B cell (primary cell): Measurements from ENCODE around the gene ZNF22. TPM values are rescaled to one million over a fixed set of nuclear protein-coding genes. Genes with fewer than 3 reads are reported as not detected.

Experiments used
- ATAC-seq: fragments of 200-7000 bp; cut with Tn5 transposase; one replicate; pipeline ENCODE4 v1.10.0; 2021; ENCODE audit warnings: low read depth, mild to moderate bottlenecking, moderate number of reproducible peaks, moderate library complexity
- CTCF ChIA-PET: fragments of 350-600 bp; sonication (Branson Sonifier 250); formaldehyde crosslinking; loops from one replicate; lab custom pipeline; 2021; ENCODE audit warnings: antibody characterized with exemption, inconsistent platforms; lab: Charles Lee
- POLR2A ChIA-PET: fragments of 350-600 bp; sonication (Branson Sonifier 250); formaldehyde crosslinking; loops from one replicate; lab custom pipeline; 2021; ENCODE audit warnings: antibody characterized with exemption; lab: Charles Lee
- DNase-seq: peaks from one replicate; pipeline ENCODE4 v3.0.0; 2013
- H2AFZ ChIP-seq: 2 replicates; pipeline ENCODE4 v1.6.1; 2012; ENCODE audit warnings: mild to moderate bottlenecking, low read depth, low read length; ENCODE audit not compliant: insufficient read depth, poor library complexity, severe bottlenecking
- H3K27ac ChIP-seq, 2 donors: 1 replicate in 1 of 2; 2 replicates in 1 of 2; pipeline ENCODE4 v1.5.1; 2012 to 2013; ENCODE audit warnings: low read length in 2 of 2, mild to moderate bottlenecking in 2 of 2, moderate library complexity in 1 of 2
- H3K27me3 ChIP-seq, 4 experiments: fragments of 200-600 bp in 1 of 4; sonication (generic) in 1 of 4; replicated peaks in 1 of 4; 1 replicate in 2 of 4; 2 replicates in 2 of 4; pipeline versions ENCODE4 v1.6.1 to v1.7.0; 2013 to 2016; ENCODE audit warnings: low read length in 3 of 4, mild to moderate bottlenecking in 2 of 4, mixed read lengths in 1 of 4, moderate library complexity in 1 of 4; ENCODE audit not compliant: insufficient read depth in 4 of 4, control insufficient read depth in 3 of 4; ENCODE audit errors: control extremely low read depth in 1 of 4
- H3K36me3 ChIP-seq, 2 experiments: replicated peaks in 1 of 2; 1 replicate in 1 of 2; 2 replicates in 1 of 2; pipeline versions ENCODE4 v1.6.1 to v1.7.1; 2013; ENCODE audit warnings: low read length in 1 of 2; ENCODE audit not compliant: insufficient read depth in 2 of 2, control insufficient read depth in 1 of 2; ENCODE audit errors: control extremely low read depth in 1 of 2, extremely low read depth in 1 of 2
- H3K4me1 ChIP-seq, 2 donors: fragments of 200-600 bp in 1 of 2; sonication (generic) in 1 of 2; 1 replicate in 1 of 2; 2 replicates in 1 of 2; pipeline versions ENCODE4 v1.5.1 to v1.6.1; 2013 to 2017; ENCODE audit warnings: low read length in 2 of 2; ENCODE audit not compliant: control insufficient read depth in 2 of 2, insufficient read depth in 2 of 2
- H3K4me2 ChIP-seq: replicated peaks from 2 replicates; pipeline ENCODE3; 2012; ENCODE audit warnings: mild to moderate bottlenecking, low read depth, low read length; ENCODE audit not compliant: poor library complexity, severe bottlenecking
- H3K4me3 ChIP-seq, 5 experiments: fragments of 200-600 bp in 1 of 5; sonication (generic) in 1 of 5; 1 replicate in 3 of 5; 2 replicates in 2 of 5; pipeline versions ENCODE4 v1.5.1 to v1.7.0; 2011 to 2016; ENCODE audit warnings: low read length in 4 of 5, mild to moderate bottlenecking in 4 of 5, low read depth in 2 of 5, control low read depth in 1 of 5, moderate library complexity in 1 of 5; ENCODE audit not compliant: insufficient read depth in 1 of 5; ENCODE audit errors: control extremely low read depth in 1 of 5, extremely low read depth in 1 of 5
- H3K79me2 ChIP-seq: fragments of 200-600 bp; sonication (generic); one replicate; pipeline ENCODE4 v1.6.0; 2016; ENCODE audit warnings: low read length; ENCODE audit not compliant: control insufficient read depth, insufficient read depth
- H3K9ac ChIP-seq: fragments of 200-600 bp; sonication (generic); 2 replicates; pipeline ENCODE4 v1.6.1; 2017; ENCODE audit warnings: mild to moderate bottlenecking, low read length, moderate library complexity
- H3K9me3 ChIP-seq, 3 donors: one replicate each; pipeline versions ENCODE4 v1.6.1 to v1.7.1; 2013; ENCODE audit warnings: low read length in 2 of 3; ENCODE audit not compliant: control insufficient read depth in 2 of 3, insufficient read depth in 1 of 3; ENCODE audit errors: control extremely low read depth in 1 of 3
- H4K20me1 ChIP-seq: 2 replicates; pipeline ENCODE4 v1.6.0; 2012; ENCODE audit warnings: mild to moderate bottlenecking, low read length; ENCODE audit not compliant: insufficient read depth, control insufficient read depth, poor library complexity, severe bottlenecking
- H3K27ac Mint-ChIP-seq: one replicate; pipeline ENCODE4 v1.8.0; 2021; ENCODE audit warnings: mixed read lengths
- H3K27me3 Mint-ChIP-seq: one replicate; pipeline ENCODE4 v1.8.0; 2021; ENCODE audit warnings: mixed read lengths
- H3K4me1 Mint-ChIP-seq: one replicate; pipeline ENCODE4 v1.8.0; 2021; ENCODE audit warnings: mixed read lengths
- H3K4me3 Mint-ChIP-seq: one replicate; pipeline ENCODE4 v1.8.0; 2021; ENCODE audit warnings: mixed read lengths
- H3K9me3 Mint-ChIP-seq: one replicate; pipeline ENCODE4 v1.8.0; 2022; ENCODE audit warnings: mixed read lengths; ENCODE audit not compliant: insufficient read depth
- CTCF ChIP-seq: fragments of 200-600 bp; IDR thresholded peaks from one replicate; pipeline ENCODE4 v1.8.0; 2022; ENCODE audit warnings: antibody characterized with exemption, mild to moderate bottlenecking
- EZH2 ChIP-seq: IDR thresholded peaks from 2 replicates; pipeline ENCODE4 v1.6.1; 2012; ENCODE audit warnings: borderline replicate concordance, low read depth, mild to moderate bottlenecking, moderate library complexity, low read length; ENCODE audit not compliant: insufficient read depth, poor library complexity, severe bottlenecking
- WGBS: methylation state at CpG from one replicate; pipeline ENCODE4 v1.1.5; 2013; ENCODE audit warnings: missing lambda C conversion rate; ENCODE audit not compliant: insufficient coverage; 5-methylcytosine and 5-hydroxymethylcytosine counted together
- intact Hi-C: fragments of 100-400 bp; cut with micrococcal nuclease; formaldehyde crosslinking; loops from one replicate; pipeline ENCODE4 v1.10.0; 2022
- polyA plus RNA-seq: library from polyadenylated mRNA; depleted of rRNA; stranded (reverse); fragments of >200 nt; gene quantifications from 2 replicates; pipeline ENCODE4 v1.2.3, GENCODE V29; 2012
- total RNA-seq, 2 donors: library from RNA; stranded (reverse); fragments of 120-200 nt in 1 of 2; gene quantifications; 1 replicate in 1 of 2; 2 replicates in 1 of 2; pipeline versions ENCODE4 v1.2.3 to v1.2.4, GENCODE V29; 2013 to 2022

The ZNF22 gene
- total and polyA plus RNA-seq, 2 donors (not counting 1 experiment from before 2014, with no cell fraction given): 7.7 to 31.4 TPM

GRCh38 chr10:44993226-44993921 is 7.3 kb upstream of the ZNF22 start:
- intact Hi-C loops: no loop called here
- Mint-ChIP-seq H3K27ac (no peak overlapping the region), H3K4me1 (no peaks in the 10 kb centered on the region), H3K4me3 (no peak overlapping the region), H3K27me3 (peaks cover 8% of the 10 kb centered on the region), H3K9me3 (no peaks in the 10 kb centered on the region)
- no peaks in the 10 kb centered on the region for H4K20me1 ChIP-seq
- no peaks in the 10 kb centered on the region for H3K27me3 ChIP-seq
- H3K36me3 ChIP-seq: no peaks in the 10 kb centered on the region
- ATAC-seq: no peak
- no peaks in the 10 kb centered on the region for H3K9me3 ChIP-seq
- no peaks in the 10 kb centered on the region for H3K79me2 ChIP-seq
- no peak for TF ChIP-seq CTCF
- no peak overlapping the region for H2AFZ ChIP-seq
- no peak overlapping the region for H3K9ac ChIP-seq
- ChIA-PET CTCF (no interaction called here), POLR2A (no interaction called here)
- WGBS: 95% methylated on average over 14 of the region's 14 CpGs
- H3K4me3 ChIP-seq: no peak overlapping the region
- H3K4me2 ChIP-seq: no peak overlapping the region
- H3K27ac ChIP-seq: no peak overlapping the region
- H3K4me1 ChIP-seq: peaks cover 0 to 5% of the 10 kb centered on the region in 2 donors
- DNase-seq: no peak

GRCh38 chr10:44993922-44994751 is 6.6 kb upstream of the ZNF22 start:
- H3K9me3 ChIP-seq: no peaks in the 10 kb centered on the region
- WGBS: 97% methylated on average over 5 of the region's 11 CpGs
- H3K79me2 ChIP-seq: no peaks in the 10 kb centered on the region
- ChIA-PET CTCF (interaction anchor here (1.5 kb wide), 1 partner anchor 15 kb away, joined by 3 read pairs; no protein-coding TSS in a partner anchor), POLR2A (no interaction called here)
- no peaks in the 10 kb centered on the region for H3K36me3 ChIP-seq
- H2AFZ ChIP-seq: no peak overlapping the region
- TF ChIP-seq EZH2 (no peak), CTCF (no peak)
- intact Hi-C loops: no loop called here
- no peak overlapping the region for H3K4me2 ChIP-seq
- no peak overlapping the region for H3K4me3 ChIP-seq
- no peak overlapping the region for H3K27ac ChIP-seq
- H3K27me3 ChIP-seq: no peaks in the 10 kb centered on the region
- DNase-seq (no peak), ATAC-seq (no peak)
- H3K9ac ChIP-seq: no peak overlapping the region
- no peaks in the 10 kb centered on the region for H4K20me1 ChIP-seq
- H3K4me1 Mint-ChIP-seq: no peaks in the 10 kb centered on the region
- H3K27me3 Mint-ChIP-seq: peaks cover 4% of the 10 kb centered on the region
- H3K4me1 ChIP-seq: peaks cover 0 to 5% of the 10 kb centered on the region in 2 donors
- no peak overlapping the region for H3K27ac Mint-ChIP-seq
- H3K4me3 Mint-ChIP-seq: no peak overlapping the region
- H3K9me3 Mint-ChIP-seq: no peaks in the 10 kb centered on the region
